Stimulated activated CD8-positive, alpha-beta memory T cell treated with anti-CD3 and anti-CD28 coated beads, Interleukin-7, amount 100 ng/mL, for 24 hours (primary cell): ENCODE results near the gene FBXO38.

Source experiments
- DNase-seq: peaks from one replicate; pipeline ENCODE4 v3.0.0-alpha.2; 2020; ENCODE audit warnings: low read depth

FBXO38 gene

DNA sequence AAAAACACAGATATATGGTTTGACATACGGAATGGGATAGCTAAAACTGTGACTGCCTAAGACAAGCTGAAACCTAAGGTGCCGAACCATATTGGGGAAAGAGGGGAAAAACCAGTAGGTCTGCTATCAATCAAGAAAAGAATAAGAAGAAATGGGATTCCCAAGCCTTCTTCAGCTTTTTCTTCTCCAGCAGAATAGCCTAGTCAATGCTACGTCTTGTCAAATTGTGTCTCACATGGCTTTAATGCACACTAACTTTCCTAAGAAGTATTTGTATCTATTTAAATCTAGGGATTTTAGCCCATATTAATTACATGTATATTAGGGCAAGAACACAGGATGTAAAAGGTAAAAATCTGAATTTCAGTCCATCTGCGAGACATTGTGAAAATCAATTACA, 797 bp upstream of the FBXO38 start:
- no peak for DNase-seq

DNA sequence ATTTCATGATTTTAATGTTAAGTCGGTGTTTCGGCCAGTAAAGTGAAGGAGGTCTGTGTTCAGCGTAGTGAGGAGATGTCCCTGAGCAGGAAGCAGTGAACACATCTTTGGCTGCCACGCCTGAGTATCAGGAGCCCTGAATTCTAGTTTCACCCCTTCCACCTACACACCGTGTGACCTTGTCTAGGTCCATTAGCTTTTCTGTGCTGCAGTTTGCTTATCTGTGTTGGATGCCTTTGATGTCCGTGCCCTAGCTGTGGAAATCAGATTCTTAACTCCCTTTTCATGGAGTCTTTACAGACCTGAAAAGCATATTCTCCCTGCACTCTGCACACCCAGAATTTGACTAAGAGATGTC, 601 bp downstream of the FBXO38 start:
- no peak for DNase-seq

DNA sequence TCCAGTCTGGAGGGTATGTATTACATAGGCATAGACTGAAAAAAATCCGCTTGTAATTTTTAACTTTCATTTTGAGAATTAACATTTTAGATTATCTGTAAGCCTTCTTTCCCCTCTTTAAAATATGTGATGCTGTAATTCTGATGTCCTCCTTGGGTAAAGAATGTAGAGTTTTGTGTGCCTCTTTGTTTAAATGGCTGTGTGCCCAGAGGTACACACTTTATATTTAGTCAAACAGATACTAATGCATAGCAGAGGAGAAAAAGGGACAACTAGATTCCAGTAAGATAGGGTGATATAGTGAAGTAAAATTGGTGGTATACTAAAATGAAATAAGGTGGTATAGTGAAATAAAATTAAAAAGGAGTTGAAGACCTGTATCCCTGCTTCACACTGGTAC, 1.3 kb downstream of the FBXO38 start:
- DNase-seq: no peak

DNA sequence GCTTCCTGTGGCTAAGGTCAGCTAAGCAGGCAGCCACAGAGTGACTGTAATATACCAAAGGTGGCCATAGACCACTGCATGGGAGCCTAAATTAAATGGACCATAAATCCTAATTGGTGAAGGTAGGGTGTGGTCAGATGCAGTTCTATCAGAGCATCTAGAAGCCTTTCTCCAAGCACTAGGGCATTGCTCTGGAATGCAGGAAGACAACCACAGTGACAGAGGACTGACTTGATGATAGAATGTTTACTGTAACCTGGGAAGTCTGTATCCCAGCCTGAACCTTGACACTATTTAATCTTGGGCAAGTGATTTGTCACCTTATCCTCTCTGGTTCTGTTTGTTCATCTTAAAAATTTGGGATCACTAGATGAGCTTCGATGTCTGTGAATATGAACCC, 2.3 kb downstream of the FBXO38 start:
- DNase-seq: no peak

DNA sequence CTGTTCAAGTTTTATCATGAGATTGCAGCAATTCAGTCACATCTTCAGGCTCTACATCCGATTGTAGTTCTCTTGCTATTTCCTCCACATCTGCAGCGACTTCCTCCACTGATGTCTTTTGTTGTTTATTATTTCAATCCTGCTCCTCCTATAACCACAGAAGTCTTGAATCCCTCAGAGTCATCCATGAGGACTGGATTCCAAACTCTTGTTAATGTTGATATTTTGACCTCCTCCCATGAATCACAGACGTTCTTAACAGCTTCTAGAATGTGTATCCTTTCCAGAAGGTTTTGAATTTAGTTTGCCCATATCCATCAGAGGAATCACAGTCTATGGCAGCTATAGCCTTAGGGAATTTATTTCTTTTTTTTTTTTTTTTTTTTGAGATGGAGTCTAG, 3.6 kb downstream of the FBXO38 start:
- DNase-seq: no peak

DNA sequence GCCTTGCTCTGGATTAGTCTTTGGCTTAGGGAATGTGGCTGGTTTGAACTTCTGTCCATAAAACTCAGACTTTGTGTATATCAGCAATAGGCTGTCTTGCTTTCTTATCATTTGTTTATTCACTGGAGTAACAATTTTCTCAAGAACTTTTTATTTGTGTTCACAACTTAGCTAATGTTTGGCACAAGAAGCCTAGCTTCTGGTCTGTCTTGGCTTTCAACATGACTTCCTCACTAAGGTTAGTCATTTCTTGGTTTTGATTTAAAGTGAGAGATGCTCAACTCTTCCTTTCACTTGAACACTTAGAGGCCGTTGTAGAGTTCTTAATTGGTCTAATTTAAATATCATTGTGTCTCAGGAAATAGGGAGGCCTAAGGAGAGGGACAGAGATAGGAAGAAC, 4.9 kb downstream of the FBXO38 start:
- no peak for DNase-seq

DNA sequence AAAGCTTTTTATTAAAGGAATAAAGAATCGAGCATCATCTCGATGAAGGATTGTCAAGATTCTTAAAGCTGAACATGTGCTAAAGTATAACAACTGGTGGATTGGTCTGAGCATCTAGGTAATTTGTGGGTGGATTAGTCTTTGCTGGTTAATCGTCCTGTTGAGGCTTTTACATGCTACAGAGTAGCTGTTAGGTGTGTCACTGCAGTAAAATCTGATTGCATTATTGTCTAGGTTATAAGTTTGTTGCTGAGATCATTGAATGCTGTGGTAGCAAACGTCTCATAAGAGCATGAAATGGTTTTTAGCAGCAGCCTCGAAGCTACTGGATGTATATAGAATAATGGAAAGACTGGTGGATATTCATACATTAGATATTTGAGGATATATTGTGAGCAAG, 7.2 kb downstream of the FBXO38 start:
- no peak for DNase-seq

DNA sequence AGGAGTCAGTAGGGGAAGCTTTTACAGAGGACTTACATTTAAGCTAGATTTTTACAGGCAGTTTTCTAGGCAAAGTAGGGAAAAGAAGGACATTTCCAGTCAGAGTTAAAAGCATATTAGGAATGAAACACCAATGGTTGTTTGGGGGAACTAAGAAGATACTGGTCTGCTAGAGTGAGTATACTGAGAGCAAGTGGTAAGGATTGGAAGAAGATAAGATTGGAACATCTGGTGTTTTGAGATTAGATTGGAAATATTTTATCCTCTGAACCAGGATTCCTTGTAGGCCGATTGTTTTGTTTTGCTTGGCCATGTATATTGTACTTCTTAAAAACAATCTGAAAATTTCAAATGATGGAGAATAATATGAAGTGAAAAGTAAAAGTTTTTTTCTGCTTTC, 7.7 kb downstream of the FBXO38 start:
- DNase-seq: no peak

DNA sequence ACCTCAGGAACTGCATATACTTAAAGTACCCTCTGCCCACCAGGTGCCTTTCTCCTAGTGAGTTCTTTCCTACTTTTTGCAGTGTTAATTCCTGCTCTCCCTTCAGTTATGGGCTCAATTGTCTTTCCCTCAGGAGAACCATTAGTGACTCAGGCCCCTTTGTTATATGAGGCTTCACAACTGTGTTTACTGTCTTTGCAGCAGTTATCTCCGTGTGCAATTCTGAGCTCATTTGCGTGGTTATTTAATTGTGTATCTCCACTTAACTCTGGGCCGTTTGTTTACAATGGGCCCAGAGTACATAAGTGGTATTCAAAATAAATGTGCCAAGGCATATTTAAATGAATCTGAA, 9.6 kb downstream of the FBXO38 start:
- no peak for DNase-seq

DNA sequence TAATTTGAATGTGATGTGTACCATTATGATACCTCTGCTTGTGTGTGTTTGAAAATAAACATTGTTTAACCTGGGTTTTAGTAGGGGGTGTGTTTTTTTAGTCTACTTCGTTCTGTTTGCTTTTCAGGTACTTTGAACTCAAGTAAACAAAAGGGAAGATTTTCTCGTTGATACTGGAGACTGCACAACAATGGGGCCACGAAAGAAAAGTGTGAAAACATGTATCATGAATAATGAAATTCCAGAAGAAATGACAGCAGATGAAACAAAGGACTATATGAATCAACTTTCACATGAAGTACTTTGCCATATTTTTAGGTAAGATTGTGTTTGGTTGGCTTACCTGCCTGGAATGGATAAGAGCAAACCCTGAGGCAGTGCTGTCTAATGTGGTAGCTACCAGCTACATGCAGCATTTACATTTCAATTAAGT, 10.8 kb downstream of the FBXO38 start:
- no peak for DNase-seq

DNA sequence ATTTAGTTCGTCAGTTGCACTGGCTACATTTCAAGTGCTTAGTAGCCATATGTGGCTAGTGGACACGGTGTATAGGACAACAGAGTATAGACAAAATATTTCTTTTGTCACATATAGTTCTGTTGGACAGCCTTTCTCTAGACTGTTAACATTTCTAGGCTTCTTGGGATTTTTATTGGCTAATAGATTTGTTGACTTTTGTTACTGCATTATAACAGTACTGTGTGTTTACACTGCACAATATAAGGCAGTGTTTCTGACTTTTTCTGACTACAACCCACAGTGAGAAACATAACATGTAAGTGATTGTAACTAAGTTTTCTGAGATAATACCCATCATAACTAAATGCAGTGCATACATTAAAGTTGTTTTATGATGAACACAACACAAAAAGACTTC, 11.3 kb downstream of the FBXO38 start:
- no peak for DNase-seq

DNA sequence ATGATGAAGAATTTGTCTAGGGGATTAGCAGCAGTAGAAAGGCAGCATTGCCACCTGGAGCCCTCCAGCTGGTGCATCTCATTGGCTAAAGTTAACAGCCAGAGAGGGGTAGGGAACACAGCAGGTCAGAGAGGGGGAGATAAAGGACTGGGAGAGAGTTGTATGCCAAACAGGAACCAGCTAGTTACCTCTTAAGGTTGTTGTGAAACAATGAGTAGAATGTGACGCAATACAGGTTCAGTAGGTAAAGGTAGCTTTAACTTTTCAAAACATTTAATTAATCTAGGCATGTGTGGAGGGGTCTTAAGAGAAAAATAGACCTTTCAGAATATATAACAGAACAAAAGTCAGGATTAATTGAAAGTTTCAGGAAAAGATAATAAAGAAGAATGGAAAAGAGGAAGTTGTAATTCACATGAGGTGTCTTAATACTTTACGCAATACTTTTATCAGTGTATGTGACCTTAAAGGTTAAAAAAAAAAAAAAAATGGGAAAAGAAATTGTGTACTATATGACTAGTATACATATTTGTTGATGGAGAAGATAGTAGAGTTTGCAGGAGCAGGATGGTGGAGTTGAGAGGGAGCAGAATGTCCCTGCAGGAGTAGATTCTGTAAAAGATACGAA, 14.3 kb downstream of the FBXO38 start:
- no peak for DNase-seq

DNA sequence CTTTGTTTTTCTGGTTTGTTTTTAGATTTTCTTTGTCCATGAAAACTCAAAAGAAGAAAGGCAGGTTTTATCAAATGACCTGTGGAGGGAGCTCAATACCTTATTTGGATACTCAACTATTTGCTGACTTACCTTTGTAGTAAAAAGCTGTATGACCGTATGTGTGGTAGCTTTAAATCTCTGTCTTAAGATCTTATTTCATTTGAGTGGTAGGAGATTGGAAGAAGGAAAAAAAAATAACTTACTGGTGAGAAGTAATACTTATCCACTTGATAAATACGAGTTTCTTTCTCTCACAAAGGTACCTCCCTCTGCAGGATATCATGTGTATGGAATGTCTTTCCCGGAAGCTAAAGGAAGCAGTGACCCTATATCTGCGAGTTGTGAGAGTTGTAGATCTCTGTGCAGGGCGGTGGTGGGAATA, 15.0 kb downstream of the FBXO38 start:
- no peak for DNase-seq

DNA sequence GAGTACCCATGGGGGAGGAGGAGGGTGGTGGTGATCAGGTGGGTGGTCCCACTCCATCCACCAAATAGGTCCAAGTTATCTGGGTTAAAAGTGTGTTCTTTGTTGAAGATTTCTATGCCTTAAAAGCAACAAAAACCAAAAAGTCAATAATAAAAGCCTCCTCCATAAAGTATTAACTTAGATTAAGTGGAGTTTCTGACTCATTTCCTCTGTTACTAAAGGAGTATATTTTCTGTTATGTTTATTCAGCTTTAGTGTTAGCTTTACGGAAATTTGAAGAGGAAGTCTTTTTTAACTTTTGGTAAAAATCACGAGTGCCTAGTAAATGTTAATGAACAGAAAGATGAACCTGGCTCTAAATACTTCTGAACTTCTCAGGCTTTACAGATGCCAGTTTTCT, 17.8 kb downstream of the FBXO38 start:
- DNase-seq: no peak

DNA sequence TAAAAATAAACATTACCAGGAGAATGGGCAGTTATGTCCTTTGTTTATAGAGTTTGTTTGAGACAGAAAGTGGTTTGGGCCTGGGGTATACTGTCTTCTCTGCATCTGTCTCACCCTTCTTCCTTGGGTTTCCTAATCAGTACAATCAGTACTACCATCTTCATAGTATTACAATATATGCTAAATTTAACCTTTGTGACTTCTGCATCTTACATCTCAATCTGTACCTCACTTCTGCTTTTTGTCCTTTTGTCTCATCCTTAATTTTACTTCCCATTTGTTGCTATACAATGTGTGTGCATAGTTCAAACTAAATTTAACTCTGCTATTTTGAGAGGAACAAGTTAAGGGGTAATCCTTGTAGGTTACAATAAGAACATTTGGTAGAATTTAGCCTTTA, 19.6 kb downstream of the FBXO38 start:
- DNase-seq: no peak

DNA sequence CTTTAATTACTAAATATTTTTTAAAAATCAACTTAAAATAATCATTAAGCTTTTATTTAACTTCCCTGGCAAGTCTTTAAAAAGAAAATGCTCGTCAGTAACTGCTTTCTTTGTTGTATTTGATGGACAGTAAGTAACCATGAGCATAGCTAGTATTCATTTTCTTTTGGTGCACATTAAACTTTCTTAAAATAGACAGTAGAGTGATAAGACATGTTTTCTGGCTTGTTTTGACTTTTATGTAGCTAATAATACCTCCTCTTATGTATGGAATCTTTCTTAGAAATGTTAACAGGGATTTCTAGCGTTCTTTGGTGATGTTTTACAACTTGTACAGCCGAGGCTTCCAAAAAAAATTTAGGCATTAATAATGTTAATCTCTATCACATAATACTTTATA, 22.6 kb downstream of the FBXO38 start:
- DNase-seq: no peak

DNA sequence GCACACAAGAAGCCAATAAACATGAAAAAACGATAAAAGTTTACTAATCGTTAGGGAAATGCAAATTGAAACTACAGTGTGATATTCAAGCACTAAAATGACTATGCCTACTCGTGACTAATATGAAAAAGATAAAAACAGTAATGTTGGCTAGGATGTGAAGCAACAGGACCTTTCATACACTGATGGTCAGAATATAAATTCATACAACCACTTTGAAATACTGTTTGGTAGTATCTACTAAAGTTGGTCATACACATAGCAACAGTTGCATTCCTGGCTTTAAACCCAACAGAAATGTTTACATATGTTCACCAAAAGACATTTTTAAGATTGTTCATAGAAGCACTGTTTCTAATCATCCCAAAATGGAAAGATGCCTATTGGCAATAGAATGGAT, 24.3 kb downstream of the FBXO38 start:
- no peak for DNase-seq

DNA sequence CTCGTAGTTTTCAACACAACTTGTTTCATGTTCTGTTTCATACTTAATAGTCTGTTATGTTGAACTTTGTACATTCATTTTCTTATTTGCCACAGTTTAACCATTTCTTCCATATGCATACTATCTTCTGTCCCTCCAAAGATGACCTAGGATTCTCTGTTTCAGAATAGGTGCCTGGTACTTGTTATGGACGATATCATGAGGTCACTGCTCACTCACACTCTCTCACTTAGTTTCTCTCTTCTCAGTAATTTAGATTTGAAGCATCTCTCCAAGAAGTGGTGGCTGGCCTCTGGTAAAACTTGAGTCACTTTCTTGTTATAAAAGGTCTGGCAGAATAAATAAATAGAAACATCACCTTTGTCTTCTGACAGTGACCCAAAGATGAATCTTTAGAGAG, 28.4 kb downstream of the FBXO38 start:
- DNase-seq: no peak

DNA sequence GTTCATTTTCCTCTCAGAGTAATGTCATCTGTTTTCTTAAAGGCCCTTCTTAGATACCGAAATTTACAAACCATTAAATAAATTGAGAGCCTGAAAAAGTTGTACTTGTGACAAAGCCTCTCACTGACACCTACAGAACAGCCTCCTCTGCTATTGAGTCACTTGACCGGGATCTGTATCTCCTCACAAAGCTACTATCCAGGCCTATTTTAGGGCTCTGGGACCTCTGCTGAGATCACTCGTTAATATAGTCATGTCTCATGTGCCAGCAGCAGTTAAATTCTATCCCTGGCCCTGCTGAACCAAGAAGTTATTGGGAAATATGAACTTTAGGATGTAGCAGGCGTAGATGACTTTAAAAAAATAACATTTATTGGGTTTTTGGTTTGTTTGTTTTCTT, 31.1 kb downstream of the FBXO38 start:
- no peak for DNase-seq

DNA sequence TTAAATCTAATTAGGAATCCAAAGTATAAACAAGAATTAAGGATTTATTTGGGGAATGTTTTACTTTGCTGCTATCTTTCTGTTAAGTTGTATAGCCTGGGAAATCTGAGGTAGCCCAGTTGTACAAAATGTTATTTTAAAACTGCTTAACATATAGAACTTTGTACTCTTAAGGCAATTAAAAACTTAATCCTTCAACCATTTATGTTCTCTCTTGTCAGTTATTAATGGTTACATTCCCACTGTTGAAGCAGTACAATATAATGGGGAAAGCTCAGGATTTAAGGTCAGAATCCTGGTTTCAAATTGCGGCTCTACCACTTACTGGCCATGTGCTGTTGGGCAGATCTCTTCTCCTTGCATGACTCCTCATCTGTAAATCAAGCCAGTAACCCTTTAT, 32.7 kb downstream of the FBXO38 start:
- DNase-seq: no peak

DNA sequence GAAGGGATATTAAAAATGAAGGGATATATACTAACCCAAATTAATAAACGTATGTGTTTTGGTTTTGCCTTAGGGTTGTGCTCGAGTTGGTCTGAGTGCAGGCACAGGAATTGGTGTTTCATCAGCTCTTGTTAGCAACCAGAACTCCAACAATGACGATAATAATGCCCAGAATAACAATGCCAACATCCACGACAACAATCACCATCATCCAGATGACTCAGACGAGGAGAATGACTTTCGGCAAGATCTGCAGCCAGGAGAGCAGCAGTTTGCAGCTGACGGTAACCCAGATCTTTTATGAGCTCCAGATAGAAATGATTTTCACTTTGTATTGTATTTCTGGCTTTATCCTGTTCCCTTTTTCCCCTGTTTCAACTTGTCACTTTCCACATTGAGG, 33.2 kb downstream of the FBXO38 start:
- no peak for DNase-seq

DNA sequence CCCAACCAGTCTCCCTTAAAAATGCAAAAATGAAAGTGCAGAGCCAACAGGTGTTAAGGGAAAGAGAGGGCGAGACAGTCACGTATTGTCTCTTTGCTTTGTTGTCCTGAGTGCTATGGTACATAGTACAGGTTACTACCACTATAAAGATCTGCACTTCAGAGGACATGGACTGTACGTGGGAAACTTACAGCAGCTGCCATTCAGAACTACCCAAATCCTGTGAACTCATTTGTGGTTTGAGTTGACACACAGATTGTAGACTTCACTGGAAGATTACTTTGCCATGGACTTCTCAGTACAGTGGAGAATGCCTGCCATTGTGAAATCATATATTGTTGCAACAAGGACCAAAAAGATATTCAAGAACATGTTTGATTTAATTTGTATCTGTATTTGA, 34.8 kb downstream of the FBXO38 start:
- DNase-seq: no peak

DNA sequence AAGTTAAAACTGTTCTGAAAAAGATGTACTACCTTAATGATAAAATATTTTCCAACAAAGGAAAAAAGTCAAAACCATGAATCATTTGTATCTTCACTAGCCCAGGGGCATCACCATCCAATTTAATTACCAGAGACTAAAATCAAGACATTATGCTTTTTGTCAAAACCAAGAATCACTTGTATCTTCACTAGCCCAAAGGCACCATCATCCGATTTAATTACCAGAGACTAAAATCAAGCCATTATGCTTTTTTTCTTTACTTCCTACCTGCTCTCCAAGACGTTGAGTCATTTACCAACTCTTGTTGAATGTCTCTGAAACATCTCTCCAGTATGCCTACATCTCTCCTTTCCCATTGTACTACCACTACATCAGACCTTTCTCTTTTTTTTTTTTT, 37.9 kb downstream of the FBXO38 start:
- no peak for DNase-seq

DNA sequence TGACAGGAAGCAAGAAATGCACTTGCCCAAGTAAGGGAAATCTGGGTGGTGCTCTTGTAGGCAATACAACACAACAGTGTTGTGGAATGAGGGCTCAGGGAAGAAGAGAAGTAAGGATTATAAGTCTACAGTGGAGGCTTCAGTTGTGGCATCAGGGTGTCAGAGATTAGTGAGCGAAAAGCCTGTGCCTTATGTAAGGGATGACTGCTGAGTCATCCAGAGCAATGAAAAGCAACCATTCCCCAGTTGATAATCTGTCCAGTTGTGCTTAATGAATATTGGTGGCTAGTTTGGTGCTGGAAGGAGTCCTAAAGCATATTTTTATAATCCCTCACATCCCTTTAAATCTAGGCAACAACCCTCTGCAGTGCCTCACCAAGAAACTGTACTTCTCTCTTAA, 42.0 kb downstream of the FBXO38 start:
- no peak for DNase-seq

DNA sequence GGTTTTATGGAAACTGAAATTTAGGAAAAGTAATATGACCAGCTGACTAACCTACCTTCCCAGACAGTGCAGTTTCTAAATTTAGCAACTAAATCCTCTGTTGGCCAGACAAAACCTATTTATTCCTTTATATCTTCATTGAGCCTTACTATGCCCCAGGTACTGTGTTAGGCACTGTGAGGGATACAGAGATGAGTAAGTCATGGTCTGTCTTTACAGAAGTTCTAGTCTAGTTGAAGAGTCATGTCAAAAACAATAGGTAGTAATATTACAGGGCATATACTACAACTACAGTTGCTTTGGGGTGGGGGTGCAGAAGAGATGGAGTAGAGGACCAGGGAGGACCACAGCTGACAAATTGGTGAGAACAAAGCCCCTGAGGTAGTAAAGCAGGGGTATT, 42.8 kb downstream of the FBXO38 start:
- no peak for DNase-seq
